ENCODE data around the gene SYNGR1. TPM values are rescaled to one million over a fixed set of nuclear protein-coding genes. Genes with fewer than 3 reads are reported as not detected.
A peak's percentile ranks its signal among the peaks of the same experiment; 100 is the strongest.

Gene SYNGR1
- total and polyA plus RNA-seq, 2 donors (not counting 1 experiment from before 2014, with no cell fraction given): 13.0 to 13.5 TPM

DNA sequence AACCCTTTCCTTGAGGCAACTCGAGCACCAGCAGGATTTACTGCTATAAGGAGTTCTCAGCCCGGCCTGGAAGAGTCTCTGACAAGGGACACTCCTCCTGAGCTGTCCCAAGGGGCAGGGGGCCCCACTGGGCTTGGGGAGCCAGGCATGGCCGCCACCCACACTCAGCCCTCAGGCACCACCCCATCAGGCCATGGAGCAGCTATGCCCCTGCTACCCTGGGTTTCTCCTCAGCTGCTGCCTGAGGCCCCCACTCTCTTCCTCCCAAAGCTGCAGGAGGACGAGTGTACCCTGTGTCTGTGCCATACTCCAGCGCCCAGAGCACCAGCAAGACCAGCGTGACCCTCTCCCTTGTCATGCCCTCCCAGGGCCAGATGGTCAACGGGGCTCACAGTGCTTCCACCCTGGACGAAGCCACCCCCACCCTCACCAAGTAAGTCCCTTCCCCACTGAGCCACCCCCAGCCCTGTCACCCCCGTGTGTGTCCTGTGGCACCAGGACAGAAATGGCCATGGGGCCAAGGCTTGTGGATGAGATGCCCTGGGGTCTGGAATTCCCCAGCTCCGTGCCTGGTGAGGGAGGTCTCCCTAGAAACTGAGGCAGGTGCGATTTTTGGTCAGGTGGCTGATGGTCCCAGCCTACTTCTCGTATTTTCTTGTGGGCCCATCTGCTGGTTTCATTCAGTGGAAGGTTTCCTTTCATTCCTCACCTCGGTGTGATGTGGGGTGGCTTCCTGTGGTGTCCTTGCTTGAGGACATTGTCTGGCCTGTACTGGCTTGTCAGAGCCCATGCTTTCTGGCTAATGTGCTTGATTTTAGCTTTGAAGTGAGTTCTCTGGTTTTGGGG is 78.2 kb downstream of the SYNGR1 start:
- no peak overlapping the region for H3K9ac ChIP-seq (ENCODE audit: insufficient read depth, low read length)
- no peak overlapping the region for H3K27ac ChIP-seq (ENCODE audit: insufficient read depth, low read length)
- DNase-seq (ENCODE audit: low read depth in 2 of 2): no peak
- H4K20me1 ChIP-seq (ENCODE audit: control insufficient read depth, extremely low read depth, insufficient read depth, low read length): no peaks in the 10 kb centered on the region
- peaks cover 9% of the 10 kb centered on the region for H3K36me3 ChIP-seq (ENCODE audit: control insufficient read depth, insufficient read depth, low read length)
- H3K4me1 ChIP-seq (ENCODE audit: control insufficient read depth, extremely low read depth, insufficient read depth, low read length): peaks cover 10% of the 10 kb centered on the region
- H2AFZ ChIP-seq (ENCODE audit: low read length): no peak overlapping the region
- H3K4me2 ChIP-seq (ENCODE audit: extremely low read depth, insufficient read depth, low read length): no peak overlapping the region
- TF ChIP-seq EZH2 (IDR thresholded peaks at IDR 0.05; ENCODE audit: low read length, missing control alignments): no peak
- TF ChIP-seq, protein P1, sequence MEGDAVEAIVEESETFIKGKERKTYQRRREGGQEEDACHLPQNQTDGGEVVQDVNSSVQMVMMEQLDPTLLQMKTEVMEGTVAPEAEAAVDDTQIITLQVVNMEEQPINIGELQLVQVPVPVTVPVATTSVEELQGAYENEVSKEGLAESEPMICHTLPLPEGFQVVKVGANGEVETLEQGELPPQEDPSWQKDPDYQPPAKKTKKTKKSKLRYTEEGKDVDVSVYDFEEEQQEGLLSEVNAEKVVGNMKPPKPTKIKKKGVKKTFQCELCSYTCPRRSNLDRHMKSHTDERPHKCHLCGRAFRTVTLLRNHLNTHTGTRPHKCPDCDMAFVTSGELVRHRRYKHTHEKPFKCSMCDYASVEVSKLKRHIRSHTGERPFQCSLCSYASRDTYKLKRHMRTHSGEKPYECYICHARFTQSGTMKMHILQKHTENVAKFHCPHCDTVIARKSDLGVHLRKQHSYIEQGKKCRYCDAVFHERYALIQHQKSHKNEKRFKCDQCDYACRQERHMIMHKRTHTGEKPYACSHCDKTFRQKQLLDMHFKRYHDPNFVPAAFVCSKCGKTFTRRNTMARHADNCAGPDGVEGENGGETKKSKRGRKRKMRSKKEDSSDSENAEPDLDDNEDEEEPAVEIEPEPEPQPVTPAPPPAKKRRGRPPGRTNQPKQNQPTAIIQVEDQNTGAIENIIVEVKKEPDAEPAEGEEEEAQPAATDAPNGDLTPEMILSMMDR (conservative IDR thresholded peaks at IDR 0.05 in 1 of 2, IDR thresholded peaks at IDR 0.05 in 1 of 2; ENCODE audit: low read depth in 1 of 2, low read length in 2 of 2): no peak
- H3K79me2 ChIP-seq (ENCODE audit: control insufficient read depth, insufficient read depth, low read length): no peaks in the 10 kb centered on the region
- H3K9me3 ChIP-seq (ENCODE audit: control insufficient read depth, insufficient read depth, low read depth, low read length): no peaks in the 10 kb centered on the region
- no peaks in the 10 kb centered on the region for H3K27me3 ChIP-seq (ENCODE audit: control insufficient read depth, insufficient read depth, low read length)
- H3K4me3 ChIP-seq (replicated peaks in 1 of 4; ENCODE audit: control extremely low read depth in 1 of 4, insufficient read depth in 1 of 4, low read depth in 3 of 4, low read length in 4 of 4): no peak overlapping the region

DNA sequence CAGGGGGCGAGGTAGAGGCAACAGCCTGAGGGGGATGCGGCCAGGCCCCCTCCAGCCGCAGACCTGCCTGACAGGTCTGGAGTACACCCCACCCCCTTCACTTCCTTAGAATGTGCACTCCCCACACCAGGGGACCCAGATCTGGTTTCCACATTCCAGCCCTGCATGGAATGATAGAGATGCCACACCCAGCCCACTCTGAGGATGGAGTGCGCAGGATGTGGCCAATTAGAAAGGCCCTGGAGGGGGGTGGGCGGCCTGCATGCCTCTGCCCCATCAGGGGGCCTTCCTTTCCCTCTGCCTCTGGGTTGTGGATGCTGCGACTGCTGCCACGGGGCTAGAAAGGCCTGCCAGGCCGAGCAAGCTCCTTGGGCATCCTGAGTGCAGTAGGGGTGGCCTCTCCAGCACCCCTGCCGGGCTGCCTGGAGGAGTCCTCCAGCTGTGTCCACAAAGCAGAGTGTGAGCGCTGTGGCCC is 78.8 kb downstream of the SYNGR1 start:
- Histone ChIP-seq H2AFZ (ENCODE audit: low read length) (no peak overlapping the region), H3K79me2 (ENCODE audit: control insufficient read depth, insufficient read depth, low read length) (no peaks in the 10 kb centered on the region), H3K4me3 (replicated peaks in 1 of 4; ENCODE audit: control extremely low read depth in 1 of 4, insufficient read depth in 1 of 4, low read depth in 3 of 4, low read length in 4 of 4) (no peak overlapping the region), H3K27me3 (ENCODE audit: control insufficient read depth, insufficient read depth, low read length) (no peaks in the 10 kb centered on the region), H3K27ac (ENCODE audit: insufficient read depth, low read length) (no peak overlapping the region), H3K36me3 (ENCODE audit: control insufficient read depth, insufficient read depth, low read length) (peaks cover 10% of the 10 kb centered on the region), H3K9me3 (ENCODE audit: control insufficient read depth, insufficient read depth, low read depth, low read length) (no peaks in the 10 kb centered on the region), H3K4me2 (ENCODE audit: extremely low read depth, insufficient read depth, low read length) (no peak overlapping the region), H3K4me1 (ENCODE audit: control insufficient read depth, extremely low read depth, insufficient read depth, low read length) (peaks cover 10% of the 10 kb centered on the region), H4K20me1 (ENCODE audit: control insufficient read depth, extremely low read depth, insufficient read depth, low read length) (no peaks in the 10 kb centered on the region), H3K9ac (ENCODE audit: insufficient read depth, low read length) (no peak overlapping the region)
- peak in 1 of 2 donors; percentile 39 for DNase-seq (ENCODE audit: low read depth in 2 of 2)
- TF ChIP-seq, protein P1 (conservative IDR thresholded peaks at IDR 0.05 in 1 of 2, IDR thresholded peaks at IDR 0.05 in 1 of 2; ENCODE audit: low read depth in 1 of 2, low read length in 2 of 2): no peak

DNA sequence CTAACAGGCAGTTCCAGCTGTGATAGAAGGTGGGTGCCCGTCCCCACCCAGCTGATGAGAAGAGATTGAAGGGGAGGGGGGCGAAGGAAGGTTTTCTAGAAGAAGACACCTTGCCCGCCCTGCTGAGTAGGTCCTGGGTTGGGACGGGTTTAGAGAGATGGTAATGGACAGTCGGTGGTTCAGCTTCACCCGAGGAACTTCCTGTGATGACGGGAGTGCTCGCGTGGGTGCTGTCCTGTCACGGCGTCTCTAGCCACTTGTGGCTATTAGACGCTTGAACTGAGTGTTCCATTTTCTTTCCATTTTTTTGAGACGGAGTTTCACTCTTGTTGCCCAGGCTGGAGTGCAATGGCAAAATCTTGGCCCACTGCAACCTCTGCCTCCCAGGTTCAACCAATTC is 79.4 kb downstream of the SYNGR1 start:
- no peaks in the 10 kb centered on the region for H3K27me3 ChIP-seq (ENCODE audit: control insufficient read depth, insufficient read depth, low read length)
- H3K4me1 ChIP-seq (ENCODE audit: control insufficient read depth, extremely low read depth, insufficient read depth, low read length): peaks cover 10% of the 10 kb centered on the region
- H3K4me2 ChIP-seq (ENCODE audit: extremely low read depth, insufficient read depth, low read length): no peak overlapping the region
- no peaks in the 10 kb centered on the region for H4K20me1 ChIP-seq (ENCODE audit: control insufficient read depth, extremely low read depth, insufficient read depth, low read length)
- H3K9ac ChIP-seq (ENCODE audit: insufficient read depth, low read length): no peak overlapping the region
- no peaks in the 10 kb centered on the region for H3K9me3 ChIP-seq (ENCODE audit: control insufficient read depth, insufficient read depth, low read depth, low read length)
- TF ChIP-seq, protein P1 (conservative IDR thresholded peaks at IDR 0.05 in 1 of 2, IDR thresholded peaks at IDR 0.05 in 1 of 2; ENCODE audit: low read depth in 1 of 2, low read length in 2 of 2): no peak
- no peak for TF ChIP-seq EZH2 (IDR thresholded peaks at IDR 0.05; ENCODE audit: low read length, missing control alignments)
- no peak for DNase-seq (ENCODE audit: low read depth in 2 of 2)
- no peak overlapping the region for H3K27ac ChIP-seq (ENCODE audit: insufficient read depth, low read length)
- peaks cover 10% of the 10 kb centered on the region for H3K36me3 ChIP-seq (ENCODE audit: control insufficient read depth, insufficient read depth, low read length)
- H3K4me3 ChIP-seq (replicated peaks in 1 of 4; ENCODE audit: control extremely low read depth in 1 of 4, insufficient read depth in 1 of 4, low read depth in 3 of 4, low read length in 4 of 4): no peak overlapping the region
- H3K79me2 ChIP-seq (ENCODE audit: control insufficient read depth, insufficient read depth, low read length): no peaks in the 10 kb centered on the region
- no peak overlapping the region for H2AFZ ChIP-seq (ENCODE audit: low read length)
